A673 (cell line): ENCODE measurements around the gene MAN2B2. TPM values are rescaled to one million over a fixed set of nuclear protein-coding genes. Genes with fewer than 3 reads are reported as not detected.
A peak's percentile ranks its signal among the peaks of the same experiment; 100 is the strongest.

Experiments
- BruUV-seq: library from RNA; stranded (reverse); fragments of 400-500 nt; replicated peaks from 2 replicates; lab custom pipeline; 2021; lab: Mats Ljungman, UMichigan
- CTCF ChIA-PET: fragments of 300-600 bp; sonication (Branson Sonifier 250); formaldehyde crosslinking; loops from one replicate; lab custom pipeline; 2022; ENCODE audit warnings: antibody characterized with exemption; lab: Charles Lee
- POLR2A ChIA-PET: fragments of 300-600 bp; sonication (Branson Sonifier 250); formaldehyde crosslinking; loops from one replicate; lab custom pipeline; 2022; ENCODE audit warnings: antibody characterized with exemption; ENCODE audit not compliant: low non-redundant PET; lab: Charles Lee
- DNase-seq: peaks from one replicate; pipeline ENCODE4 v3.0.0-alpha.2; 2015; ENCODE audit warnings: low spot score
- H3K27ac ChIP-seq: fragments of 200-600 bp; sonication (generic); 2 replicates; pipeline ENCODE4 v1.5.1; 2016; ENCODE audit warnings: mixed run types, low read depth, mild to moderate bottlenecking, mixed read lengths, antibody characterized with exemption, low read length; ENCODE audit not compliant: poor library complexity, severe bottlenecking
- H3K27me3 ChIP-seq: fragments of 200-600 bp; sonication (generic); replicated peaks from 2 replicates; pipeline ENCODE4 v1.6.1; 2017; ENCODE audit warnings: mixed run types, low read depth, mild to moderate bottlenecking, mixed read lengths, antibody characterized with exemption, low read length; ENCODE audit not compliant: insufficient read depth, poor library complexity
- H3K36me3 ChIP-seq: fragments of 200-600 bp; sonication (generic); 2 replicates; pipeline ENCODE4 v1.6.1; 2016; ENCODE audit warnings: mixed run types, mild to moderate bottlenecking, mixed read lengths, antibody characterized with exemption, low read length; ENCODE audit not compliant: insufficient read depth, poor library complexity, severe bottlenecking
- H3K4me1 ChIP-seq: fragments of 200-600 bp; sonication (generic); 2 replicates; pipeline ENCODE4 v1.6.1; 2017; ENCODE audit warnings: mixed run types, mild to moderate bottlenecking, mixed read lengths, antibody characterized with exemption, low read length; ENCODE audit not compliant: insufficient read depth, poor library complexity, severe bottlenecking
- H3K4me3 ChIP-seq: fragments of 200-600 bp; sonication (generic); 2 replicates; pipeline ENCODE4 v1.5.1; 2016; ENCODE audit warnings: low read depth, mixed run types, mild to moderate bottlenecking, mixed read lengths, low read length; ENCODE audit not compliant: poor library complexity, severe bottlenecking
- H3K9me3 ChIP-seq: fragments of 200-600 bp; sonication (generic); 2 replicates; pipeline ENCODE4 v1.6.1; 2016; ENCODE audit warnings: mixed run types, low read depth, mild to moderate bottlenecking, mixed read lengths, antibody characterized with exemption, low read length; ENCODE audit not compliant: poor library complexity, severe bottlenecking
- EZH2 ChIP-seq: fragments of 200-600 bp; sonication (generic); IDR thresholded peaks from 2 replicates; pipeline ENCODE4 v1.6.1; 2017; ENCODE audit warnings: borderline replicate concordance, low read depth, mild to moderate bottlenecking, mixed read lengths, antibody characterized with exemption, low read length; ENCODE audit not compliant: poor library complexity, severe bottlenecking
- intact Hi-C: fragments of 100-400 bp; cut with micrococcal nuclease; formaldehyde crosslinking; loops from one replicate; pipeline ENCODE4 v1.10.0; 2022; ENCODE audit not compliant: unreplicated experiment
- total RNA-seq: library from RNA; stranded (reverse); gene quantifications from 2 replicates; pipeline ENCODE4 v1.2.3, GENCODE V29; 2021
- TF ChIP-seq, protein P1 (sequence below): fragments of 300-800, 200-600 bp; sonication (generic); conservative IDR thresholded peaks from 2 replicates; pipeline ENCODE4 v1.5.1; 2017; ENCODE audit warnings: low read depth, mild to moderate bottlenecking, antibody characterized with exemption, low read length, moderate library complexity, mixed read lengths

MAN2B2 gene
- total RNA-seq, 1 experiment from 2014 or later = 14.9 TPM

DNA sequence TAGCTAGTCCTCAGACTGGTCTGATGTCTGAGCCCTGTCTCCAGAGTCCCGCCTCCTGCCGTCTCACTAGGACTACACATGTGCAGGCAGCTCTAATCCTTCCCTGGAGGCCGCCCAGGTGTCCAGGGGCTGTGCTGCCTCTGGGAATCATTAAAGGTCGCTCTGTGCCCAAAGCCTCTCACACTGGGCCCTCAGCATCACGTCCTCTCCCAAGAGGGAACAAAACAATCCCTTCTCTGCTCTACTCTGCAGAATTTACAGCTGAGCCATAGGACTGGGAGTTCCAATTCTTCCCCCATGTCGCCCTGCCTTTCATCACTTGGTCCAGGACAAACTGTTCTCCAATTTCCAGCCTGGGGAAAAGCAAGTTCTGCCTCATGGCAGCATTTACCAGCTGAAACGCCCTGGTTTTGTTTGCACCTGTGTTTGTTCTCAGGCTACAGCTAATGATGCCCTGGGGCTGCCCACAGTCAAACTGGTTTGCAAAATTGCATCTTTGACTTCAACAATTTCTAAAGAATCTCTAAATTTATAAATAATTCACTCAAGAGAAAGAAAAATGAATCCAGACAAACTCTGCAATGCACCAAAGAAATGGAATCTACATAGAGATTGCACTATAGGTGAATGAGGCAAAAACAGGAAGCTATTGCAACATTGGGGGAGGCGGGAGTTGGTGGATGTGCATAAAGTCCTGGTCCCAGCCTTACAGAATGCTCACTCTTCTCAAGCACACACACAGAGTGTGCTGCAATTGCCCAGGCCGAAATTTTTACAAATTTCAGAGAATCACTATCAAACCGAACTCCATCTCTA, 58.3 kb downstream of the MAN2B2 start:
- no TSS peak for BruUV-seq
- ChIA-PET CTCF (no interaction called here), POLR2A (interaction anchor here (0.7 kb wide), 1 partner anchor 588 kb away, joined by 3 read pairs; no protein-coding TSS in a partner anchor)
- peaks cover 11% of the 10 kb centered on the region for H3K4me1 ChIP-seq
- H3K27ac ChIP-seq = peak overlapping the region; percentile 83
- intact Hi-C loops = no loop called here
- no peaks in the 10 kb centered on the region for H3K27me3 ChIP-seq
- H3K9me3 ChIP-seq = no peaks in the 10 kb centered on the region
- no peaks in the 10 kb centered on the region for H3K36me3 ChIP-seq
- DNase-seq = peak; percentile 50
- TF ChIP-seq, protein P1, sequence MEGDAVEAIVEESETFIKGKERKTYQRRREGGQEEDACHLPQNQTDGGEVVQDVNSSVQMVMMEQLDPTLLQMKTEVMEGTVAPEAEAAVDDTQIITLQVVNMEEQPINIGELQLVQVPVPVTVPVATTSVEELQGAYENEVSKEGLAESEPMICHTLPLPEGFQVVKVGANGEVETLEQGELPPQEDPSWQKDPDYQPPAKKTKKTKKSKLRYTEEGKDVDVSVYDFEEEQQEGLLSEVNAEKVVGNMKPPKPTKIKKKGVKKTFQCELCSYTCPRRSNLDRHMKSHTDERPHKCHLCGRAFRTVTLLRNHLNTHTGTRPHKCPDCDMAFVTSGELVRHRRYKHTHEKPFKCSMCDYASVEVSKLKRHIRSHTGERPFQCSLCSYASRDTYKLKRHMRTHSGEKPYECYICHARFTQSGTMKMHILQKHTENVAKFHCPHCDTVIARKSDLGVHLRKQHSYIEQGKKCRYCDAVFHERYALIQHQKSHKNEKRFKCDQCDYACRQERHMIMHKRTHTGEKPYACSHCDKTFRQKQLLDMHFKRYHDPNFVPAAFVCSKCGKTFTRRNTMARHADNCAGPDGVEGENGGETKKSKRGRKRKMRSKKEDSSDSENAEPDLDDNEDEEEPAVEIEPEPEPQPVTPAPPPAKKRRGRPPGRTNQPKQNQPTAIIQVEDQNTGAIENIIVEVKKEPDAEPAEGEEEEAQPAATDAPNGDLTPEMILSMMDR = no peak
- TF ChIP-seq EZH2 = no peak
- H3K4me3 ChIP-seq = no peak overlapping the region

DNA sequence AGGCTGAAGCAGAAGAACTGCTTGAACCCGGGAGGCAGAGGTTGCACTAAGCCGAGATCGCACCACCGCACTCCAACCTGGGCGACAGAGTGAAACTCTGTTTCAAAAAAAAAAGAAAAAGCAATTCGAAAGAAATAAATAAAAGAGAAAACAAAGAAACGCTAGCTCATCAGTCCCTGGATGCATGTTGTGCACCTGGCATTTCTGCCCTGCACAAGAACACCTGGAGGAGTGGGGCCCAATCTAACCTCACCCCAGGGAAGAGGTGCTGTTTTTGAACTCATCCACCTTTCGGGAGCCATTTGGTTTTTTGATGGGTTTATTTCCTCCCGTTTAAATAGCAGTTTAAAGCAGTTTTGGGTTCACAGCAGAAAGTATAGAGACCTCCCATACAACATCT, 59.8 kb downstream of the MAN2B2 start:
- Histone ChIP-seq H3K27me3 (no peaks in the 10 kb centered on the region), H3K36me3 (no peaks in the 10 kb centered on the region), H3K27ac (no peak overlapping the region), H3K4me3 (no peak overlapping the region), H3K9me3 (no peaks in the 10 kb centered on the region), H3K4me1 (peaks cover 11% of the 10 kb centered on the region)
- ChIA-PET POLR2A (interaction anchor here (0.5 kb wide), 1 partner anchor 24 kb away, joined by 3 read pairs; no protein-coding TSS in a partner anchor), CTCF (no interaction called here)
- no peak for DNase-seq
- no TSS peak for BruUV-seq
- intact Hi-C loops = no loop called here
- TF ChIP-seq EZH2 = no peak
- TF ChIP-seq, protein P1 = no peak

DNA sequence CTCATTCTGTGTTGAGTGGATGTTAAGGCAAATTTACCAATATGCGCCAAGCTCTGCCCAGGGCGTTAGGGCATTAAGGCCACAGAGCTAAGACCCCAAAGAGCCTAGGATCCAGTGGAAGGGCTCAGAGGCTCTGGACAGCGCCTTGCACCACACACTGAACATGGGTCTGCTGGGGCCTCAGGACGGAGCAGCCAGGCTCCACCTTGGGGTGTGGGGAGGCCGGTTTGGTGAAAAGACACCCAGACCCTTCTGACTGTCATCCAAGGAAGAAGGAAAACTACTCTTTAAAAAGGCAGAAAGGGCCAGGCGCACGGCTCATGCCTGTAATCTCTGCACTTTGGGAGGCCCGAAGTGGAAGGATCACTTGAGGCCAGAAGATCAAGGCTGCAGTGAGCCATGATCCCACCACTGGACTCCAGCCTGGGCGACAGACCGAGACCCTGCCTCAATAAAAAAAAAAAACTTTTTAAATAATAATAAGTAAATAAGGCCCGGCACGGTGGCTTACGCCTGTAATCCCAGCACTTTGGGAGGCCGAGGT, 64.2 kb downstream of the MAN2B2 start:
- Histone ChIP-seq H3K27ac (no peak overlapping the region), H3K4me1 (peaks cover 9% of the 10 kb centered on the region), H3K27me3 (no peaks in the 10 kb centered on the region), H3K4me3 (no peak overlapping the region), H3K9me3 (no peaks in the 10 kb centered on the region), H3K36me3 (peaks cover 25% of the 10 kb centered on the region)
- TF ChIP-seq, protein P1 = no peak
- TF ChIP-seq EZH2 = no peak
- BruUV-seq = no TSS peak
- no peak for DNase-seq
- ChIA-PET POLR2A (no interaction called here), CTCF (no interaction called here)
- intact Hi-C loops = no loop called here
